ENCODE data around the gene ZNF646.

The ZNF646 gene

DNA sequence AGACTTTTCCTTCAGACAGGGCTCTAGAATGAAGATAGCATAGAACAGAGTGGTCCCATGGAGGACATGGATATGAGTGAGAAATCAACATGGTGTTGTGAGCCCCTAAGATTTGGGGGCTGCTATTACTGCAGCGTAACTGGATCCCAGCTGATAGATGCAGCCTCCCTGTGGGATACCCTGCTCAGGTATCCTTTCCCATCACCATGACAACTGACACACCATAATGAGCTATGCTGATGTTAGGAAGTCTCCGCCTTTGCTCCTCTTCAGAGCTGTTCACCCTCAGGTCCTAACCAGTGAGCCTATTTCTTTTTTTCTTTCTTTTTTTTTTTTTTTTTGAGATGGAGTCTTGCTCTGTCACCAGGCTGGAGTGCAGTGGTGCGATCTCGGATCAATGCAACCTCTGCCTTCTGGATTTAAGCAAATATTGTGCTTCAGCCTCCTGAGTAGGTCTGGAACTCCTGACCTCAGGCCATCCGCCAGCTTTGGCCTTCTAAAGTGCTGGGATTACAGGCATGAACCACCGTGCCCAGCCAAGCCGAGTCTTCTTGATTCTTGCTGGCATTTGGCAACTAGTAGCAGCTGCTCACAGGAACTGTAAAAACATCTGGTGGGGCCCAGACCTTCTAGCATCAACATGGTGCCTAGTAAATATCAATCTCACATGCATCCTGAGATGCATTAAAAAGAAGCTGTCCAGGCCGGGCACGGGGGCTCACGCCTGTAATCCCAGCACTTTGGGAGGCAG lies 23.8 kb upstream of the ZNF646 start:
- no peak overlapping the region for H3K4me3 ChIP-seq (ENCODE audit: low read depth, low read length)
- TF ChIP-seq, protein P1, sequence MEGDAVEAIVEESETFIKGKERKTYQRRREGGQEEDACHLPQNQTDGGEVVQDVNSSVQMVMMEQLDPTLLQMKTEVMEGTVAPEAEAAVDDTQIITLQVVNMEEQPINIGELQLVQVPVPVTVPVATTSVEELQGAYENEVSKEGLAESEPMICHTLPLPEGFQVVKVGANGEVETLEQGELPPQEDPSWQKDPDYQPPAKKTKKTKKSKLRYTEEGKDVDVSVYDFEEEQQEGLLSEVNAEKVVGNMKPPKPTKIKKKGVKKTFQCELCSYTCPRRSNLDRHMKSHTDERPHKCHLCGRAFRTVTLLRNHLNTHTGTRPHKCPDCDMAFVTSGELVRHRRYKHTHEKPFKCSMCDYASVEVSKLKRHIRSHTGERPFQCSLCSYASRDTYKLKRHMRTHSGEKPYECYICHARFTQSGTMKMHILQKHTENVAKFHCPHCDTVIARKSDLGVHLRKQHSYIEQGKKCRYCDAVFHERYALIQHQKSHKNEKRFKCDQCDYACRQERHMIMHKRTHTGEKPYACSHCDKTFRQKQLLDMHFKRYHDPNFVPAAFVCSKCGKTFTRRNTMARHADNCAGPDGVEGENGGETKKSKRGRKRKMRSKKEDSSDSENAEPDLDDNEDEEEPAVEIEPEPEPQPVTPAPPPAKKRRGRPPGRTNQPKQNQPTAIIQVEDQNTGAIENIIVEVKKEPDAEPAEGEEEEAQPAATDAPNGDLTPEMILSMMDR (IDR thresholded peaks at IDR 0.05; ENCODE audit: borderline replicate concordance, insufficient read depth, low read depth, low read length), result no peak

DNA sequence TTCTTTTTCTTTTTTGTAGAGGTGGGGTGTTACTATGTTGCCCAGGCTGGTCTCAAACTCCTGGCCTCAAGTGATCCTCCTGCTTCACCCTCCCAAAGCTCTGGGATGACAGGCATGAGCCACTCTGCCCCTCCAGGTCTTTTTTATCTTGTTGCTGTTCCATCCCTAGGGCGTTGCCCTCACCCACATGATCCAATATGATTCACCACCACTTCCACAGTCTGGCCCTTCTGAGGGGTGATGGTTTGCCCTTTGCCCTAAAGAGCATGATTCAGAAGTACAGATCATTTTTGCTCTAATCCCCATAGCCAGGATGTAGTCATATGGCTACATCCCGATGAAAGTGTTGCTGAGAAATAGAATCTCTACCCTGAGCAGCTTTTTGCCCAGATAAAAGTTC lies 22.1 kb upstream of the ZNF646 start:
- H3K4me3 ChIP-seq (ENCODE audit: low read depth, low read length), result no peak overlapping the region
- TF ChIP-seq, protein P1 (IDR thresholded peaks at IDR 0.05; ENCODE audit: borderline replicate concordance, insufficient read depth, low read depth, low read length), result no peak

GRCh38 chr16:31055613-31056012 lies 18.6 kb upstream of the ZNF646 start:
- no peak overlapping the region for H3K4me3 ChIP-seq (ENCODE audit: low read depth, low read length)
- TF ChIP-seq, protein P1 (IDR thresholded peaks at IDR 0.05; ENCODE audit: borderline replicate concordance, insufficient read depth, low read depth, low read length), result no peak

DNA sequence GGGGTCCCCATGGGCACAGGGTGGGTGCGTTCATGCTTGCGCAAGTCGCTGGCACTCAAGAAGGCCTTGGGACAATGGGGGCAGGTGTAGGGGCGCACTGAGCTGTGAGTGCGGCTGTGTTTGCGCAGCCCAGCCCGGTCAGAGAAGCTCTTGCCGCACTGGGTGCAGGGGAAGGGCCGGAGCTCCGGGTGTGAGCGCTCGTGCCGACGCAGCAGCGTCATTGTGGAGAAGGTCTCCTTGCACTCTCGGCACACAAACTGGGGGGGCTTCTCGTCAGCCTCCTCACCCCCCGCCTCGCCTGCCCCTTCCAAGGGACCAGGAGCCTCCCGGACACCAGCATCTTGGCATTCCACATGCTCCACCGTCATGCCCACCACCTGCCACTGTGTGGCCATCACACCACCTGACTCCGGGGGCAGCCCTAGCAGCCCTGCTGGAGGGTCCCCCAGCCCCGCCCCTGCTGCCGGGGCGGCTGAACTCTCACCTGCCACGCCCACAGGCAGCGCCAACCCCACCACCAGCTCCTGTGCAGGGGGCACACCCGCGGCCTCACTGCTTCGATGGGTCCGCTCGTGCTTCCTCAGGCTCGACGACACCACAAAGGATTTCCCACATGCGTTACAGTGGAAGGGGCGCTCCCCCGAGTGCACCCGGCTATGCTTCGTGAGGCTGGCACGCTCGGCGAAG lies 13.0 kb upstream of the ZNF646 start:
- TF ChIP-seq, protein P1 (IDR thresholded peaks at IDR 0.05; ENCODE audit: borderline replicate concordance, insufficient read depth, low read depth, low read length), result no peak
- H3K4me3 ChIP-seq (ENCODE audit: low read depth, low read length), result no peak overlapping the region

- H3K4me3 ChIP-seq (ENCODE audit: low read depth, low read length), result no peak overlapping the region
- TF ChIP-seq, protein P1 (IDR thresholded peaks at IDR 0.05; ENCODE audit: borderline replicate concordance, insufficient read depth, low read depth, low read length), result no peak
These were observed 12.3 kb upstream of the ZNF646 start for GRCh38 chr16:31061813-31062440.

GRCh38 chr16:31063495-31063842 lies 10.8 kb upstream of the ZNF646 start:
- TF ChIP-seq, protein P1 (IDR thresholded peaks at IDR 0.05; ENCODE audit: borderline replicate concordance, insufficient read depth, low read depth, low read length), result no peak
- H3K4me3 ChIP-seq (ENCODE audit: low read depth, low read length), result no peak overlapping the region
